GM23338 (cell line): ENCODE data around the gene SHKBP1. TPM values are rescaled to one million over a fixed set of nuclear protein-coding genes. Genes with fewer than 3 reads are reported as not detected.

Source experiments
- ATAC-seq: fragments of 200-7000 bp; cut with Tn5 transposase; 3 replicates; pipeline ENCODE4 v1.9.1; 2020
- DNase-seq: peaks from one replicate; pipeline ENCODE4 v3.0.0-alpha.2; 2015; ENCODE audit warnings: low spot score
- H2AFZ ChIP-seq: fragments of 200-600 bp; sonication (generic); 2 replicates; pipeline ENCODE4 v1.8.0; 2016; ENCODE audit warnings: antibody characterized with exemption, mild to moderate bottlenecking, moderate library complexity
- H3F3A ChIP-seq: fragments of 200-600 bp; sonication (generic); replicated peaks from 2 replicates; pipeline ENCODE4 v1.8.0; 2017; ENCODE audit warnings: antibody characterized with exemption, mixed run types, low read depth
- H3K27ac ChIP-seq: fragments of 200-600 bp; sonication (generic); 2 replicates; pipeline ENCODE4 v1.6.1; 2016; ENCODE audit warnings: low read depth
- H3K27me3 ChIP-seq: fragments of 200-600 bp; sonication (generic); 2 replicates; pipeline ENCODE4 v1.8.0; 2016; ENCODE audit warnings: mild to moderate bottlenecking, mixed run types, moderate library complexity; ENCODE audit not compliant: insufficient read depth
- H3K36me3 ChIP-seq: fragments of 200-600 bp; sonication (generic); 2 replicates; pipeline ENCODE4 v1.8.0; 2016; ENCODE audit warnings: mild to moderate bottlenecking; ENCODE audit not compliant: insufficient read depth
- H3K4me1 ChIP-seq: fragments of 200-600 bp; sonication (generic); 2 replicates; pipeline ENCODE4 v1.8.0; 2016; ENCODE audit warnings: mild to moderate bottlenecking, moderate library complexity; ENCODE audit not compliant: insufficient read depth
- H3K4me2 ChIP-seq: fragments of 200-600 bp; sonication (generic); 2 replicates; pipeline ENCODE4 v1.7.1; 2017; ENCODE audit warnings: mixed run types
- H3K4me3 ChIP-seq: fragments of 200-600 bp; sonication (generic); 2 replicates; pipeline ENCODE4 v1.6.1; 2016; ENCODE audit warnings: mixed run types
- H3K79me2 ChIP-seq: fragments of 200-600 bp; sonication (generic); replicated peaks from 2 replicates; pipeline ENCODE4 v1.8.0; 2017; ENCODE audit warnings: mild to moderate bottlenecking; ENCODE audit not compliant: insufficient read depth
- H3K9me2 ChIP-seq: fragments of 200-600 bp; sonication (generic); 2 replicates; pipeline ENCODE4 v1.8.0; 2017; ENCODE audit not compliant: insufficient read depth
- H4K20me1 ChIP-seq: fragments of 200-600 bp; sonication (generic); replicated peaks from 2 replicates; pipeline ENCODE4 v1.8.0; 2017; ENCODE audit warnings: mild to moderate bottlenecking; ENCODE audit not compliant: insufficient read depth
- H3K27ac Mint-ChIP-seq: 2 replicates; pipeline ENCODE4 v1.8.0; 2020; ENCODE audit warnings: inconsistent platforms, mild to moderate bottlenecking, moderate library complexity, mixed read lengths
- H3K27me3 Mint-ChIP-seq: 3 replicates; pipeline ENCODE4 v1.8.0; 2022; ENCODE audit warnings: low read depth, mild to moderate bottlenecking, moderate library complexity, mixed read lengths, inconsistent platforms; ENCODE audit not compliant: insufficient read depth, poor library complexity
- H3K36me3 Mint-ChIP-seq: 3 replicates; pipeline ENCODE4 v1.8.0; 2021; ENCODE audit warnings: low read depth, mild to moderate bottlenecking, inconsistent platforms, moderate library complexity, mixed read lengths
- H3K4me1 Mint-ChIP-seq: 3 replicates; pipeline ENCODE4 v1.8.0; 2020; ENCODE audit warnings: mild to moderate bottlenecking, inconsistent platforms, mixed read lengths
- H3K4me3 Mint-ChIP-seq: 3 replicates; pipeline ENCODE4 v1.8.0; 2021; ENCODE audit warnings: moderate library complexity, mild to moderate bottlenecking, inconsistent platforms, mixed read lengths
- H3K9me3 Mint-ChIP-seq: 3 replicates; pipeline ENCODE4 v1.8.0; 2020; ENCODE audit warnings: moderate library complexity, mild to moderate bottlenecking, inconsistent platforms, mixed read lengths
- CREB1 ChIP-seq: fragments of 250-450 bp; sonication (Bioruptor Pico); IDR thresholded peaks from 2 replicates; pipeline ENCODE4 v1.5.0; 2020; ENCODE audit warnings: low read depth, mild to moderate bottlenecking, moderate library complexity
- EZH2 ChIP-seq: fragments of 200-600 bp; sonication (generic); IDR thresholded peaks from one replicate; pipeline ENCODE4 v1.8.0; 2017; ENCODE audit warnings: antibody characterized with exemption, mild to moderate bottlenecking, low read depth; ENCODE audit not compliant: unreplicated experiment
- EZH2phosphoT487 ChIP-seq: fragments of 200-600 bp; sonication (generic); IDR thresholded peaks from one replicate; pipeline ENCODE4 v1.8.1; 2018; ENCODE audit warnings: antibody characterized with exemption; ENCODE audit not compliant: unreplicated experiment
- JUNB ChIP-seq: IDR thresholded peaks from one replicate; pipeline ENCODE4 v1.6.1; 2016; ENCODE audit warnings: antibody characterized with exemption; ENCODE audit not compliant: unreplicated experiment
- NANOG ChIP-seq: IDR thresholded peaks from 2 replicates; pipeline ENCODE4 v1.6.1; 2016; ENCODE audit warnings: antibody characterized with exemption, borderline replicate concordance
- POLR2AphosphoS5 ChIP-seq: IDR thresholded peaks from 2 replicates; pipeline ENCODE4 v1.6.1; 2016; ENCODE audit warnings: antibody characterized with exemption, low read depth
- STAT1 ChIP-seq: IDR thresholded peaks from one replicate; pipeline ENCODE4 v1.6.1; 2016; ENCODE audit warnings: antibody characterized with exemption; ENCODE audit not compliant: unreplicated experiment
- ZNF114 ChIP-seq: fragments of 250-450 bp; sonication (Bioruptor Pico); IDR thresholded peaks from 2 replicates; pipeline ENCODE4 v1.5.0; 2020; ENCODE audit warnings: mild to moderate bottlenecking, moderate library complexity
- ZNF331 ChIP-seq: fragments of 250-450 bp; sonication (Bioruptor Pico); IDR thresholded peaks from 2 replicates; pipeline ENCODE4 v1.5.0; 2020; ENCODE audit warnings: low read depth, mild to moderate bottlenecking, moderate library complexity
- polyA plus RNA-seq: library from polyadenylated mRNA; unstranded; fragments of >200 nt; fragmentation: Nextera tagmentation; extraction: Ambion mirVana; gene quantifications from 2 replicates; pipeline ENCODE4 v1.2.1, GENCODE V29; 2016
- total RNA-seq: library from RNA; depleted of rRNA; stranded (reverse); fragments of >200 nt; shearing (Covaris generic); gene quantifications from 2 replicates; pipeline ENCODE4 v1.2.3, GENCODE V29; 2014
- TF ChIP-seq, protein P1 (sequence below): IDR thresholded peaks from 2 replicates; pipeline ENCODE4 v1.6.1; 2016; ENCODE audit warnings: antibody characterized with exemption
- TF ChIP-seq, protein P2 (sequence below): fragments of 250-450 bp; sonication (Bioruptor Pico); IDR thresholded peaks from 2 replicates; pipeline ENCODE4 v1.5.0; 2020; ENCODE audit warnings: mild to moderate bottlenecking, moderate library complexity
- TF ChIP-seq, protein P3 (sequence below): IDR thresholded peaks from one replicate; pipeline ENCODE4 v1.6.1; 2018; ENCODE audit warnings: antibody characterized with exemption; ENCODE audit not compliant: unreplicated experiment
- TF ChIP-seq, protein P4 (sequence below), 2 experiments: fragments of 200-600 bp in 1 of 2; sonication (generic) in 1 of 2; conservative IDR thresholded peaks; 2 replicates each; pipeline versions ENCODE4 v1.5.1 to v1.6.1; 2016 to 2017; ENCODE audit warnings: antibody characterized with exemption in 2 of 2, low read depth in 2 of 2, mild to moderate bottlenecking in 2 of 2, moderate library complexity in 1 of 2

SHKBP1 gene
- total and polyA plus RNA-seq, 2 experiments from 2014 or later, result 63.2 to 69.8 TPM

DNA sequence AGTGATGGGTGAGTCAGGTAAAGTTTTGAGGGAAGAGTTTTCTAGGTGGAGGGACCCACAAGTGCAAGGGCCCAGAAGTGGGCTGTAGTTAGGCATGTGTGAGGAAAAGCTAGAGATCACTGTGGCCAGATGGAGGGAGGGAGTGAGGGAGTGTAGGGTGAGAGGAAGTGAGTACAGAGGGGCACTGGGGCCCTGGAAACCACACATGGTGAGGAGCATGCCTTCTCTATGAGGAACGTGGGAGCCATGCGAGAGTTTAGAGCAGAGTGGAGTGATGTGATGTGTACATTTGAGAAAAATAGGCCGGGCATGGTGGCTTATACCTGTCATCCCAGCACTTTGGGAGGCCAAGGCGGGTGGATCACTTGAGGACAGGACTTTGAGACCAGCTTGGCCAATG is 14.7 kb upstream of the SHKBP1 start:
- peaks cover 34% of the 10 kb centered on the region for H3K27me3 Mint-ChIP-seq
- no peaks in the 10 kb centered on the region for H3F3A ChIP-seq
- H3K27me3 ChIP-seq, result peaks cover 48% of the 10 kb centered on the region
- no peak overlapping the region for H3K27ac Mint-ChIP-seq
- TF ChIP-seq JUNB (no peak), STAT1 (no peak), EZH2 (no peak), ZNF114 (CRISPR knock-in tag) (no peak), NANOG (no peak), ZNF331 (CRISPR knock-in tag) (no peak), EZH2phosphoT487 (no peak), POLR2AphosphoS5 (no peak), CREB1 (no peak)
- TF ChIP-seq, protein P1, sequence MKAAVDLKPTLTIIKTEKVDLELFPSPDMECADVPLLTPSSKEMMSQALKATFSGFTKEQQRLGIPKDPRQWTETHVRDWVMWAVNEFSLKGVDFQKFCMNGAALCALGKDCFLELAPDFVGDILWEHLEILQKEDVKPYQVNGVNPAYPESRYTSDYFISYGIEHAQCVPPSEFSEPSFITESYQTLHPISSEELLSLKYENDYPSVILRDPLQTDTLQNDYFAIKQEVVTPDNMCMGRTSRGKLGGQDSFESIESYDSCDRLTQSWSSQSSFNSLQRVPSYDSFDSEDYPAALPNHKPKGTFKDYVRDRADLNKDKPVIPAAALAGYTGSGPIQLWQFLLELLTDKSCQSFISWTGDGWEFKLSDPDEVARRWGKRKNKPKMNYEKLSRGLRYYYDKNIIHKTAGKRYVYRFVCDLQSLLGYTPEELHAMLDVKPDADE, result no peak
- TF ChIP-seq, protein P2, sequence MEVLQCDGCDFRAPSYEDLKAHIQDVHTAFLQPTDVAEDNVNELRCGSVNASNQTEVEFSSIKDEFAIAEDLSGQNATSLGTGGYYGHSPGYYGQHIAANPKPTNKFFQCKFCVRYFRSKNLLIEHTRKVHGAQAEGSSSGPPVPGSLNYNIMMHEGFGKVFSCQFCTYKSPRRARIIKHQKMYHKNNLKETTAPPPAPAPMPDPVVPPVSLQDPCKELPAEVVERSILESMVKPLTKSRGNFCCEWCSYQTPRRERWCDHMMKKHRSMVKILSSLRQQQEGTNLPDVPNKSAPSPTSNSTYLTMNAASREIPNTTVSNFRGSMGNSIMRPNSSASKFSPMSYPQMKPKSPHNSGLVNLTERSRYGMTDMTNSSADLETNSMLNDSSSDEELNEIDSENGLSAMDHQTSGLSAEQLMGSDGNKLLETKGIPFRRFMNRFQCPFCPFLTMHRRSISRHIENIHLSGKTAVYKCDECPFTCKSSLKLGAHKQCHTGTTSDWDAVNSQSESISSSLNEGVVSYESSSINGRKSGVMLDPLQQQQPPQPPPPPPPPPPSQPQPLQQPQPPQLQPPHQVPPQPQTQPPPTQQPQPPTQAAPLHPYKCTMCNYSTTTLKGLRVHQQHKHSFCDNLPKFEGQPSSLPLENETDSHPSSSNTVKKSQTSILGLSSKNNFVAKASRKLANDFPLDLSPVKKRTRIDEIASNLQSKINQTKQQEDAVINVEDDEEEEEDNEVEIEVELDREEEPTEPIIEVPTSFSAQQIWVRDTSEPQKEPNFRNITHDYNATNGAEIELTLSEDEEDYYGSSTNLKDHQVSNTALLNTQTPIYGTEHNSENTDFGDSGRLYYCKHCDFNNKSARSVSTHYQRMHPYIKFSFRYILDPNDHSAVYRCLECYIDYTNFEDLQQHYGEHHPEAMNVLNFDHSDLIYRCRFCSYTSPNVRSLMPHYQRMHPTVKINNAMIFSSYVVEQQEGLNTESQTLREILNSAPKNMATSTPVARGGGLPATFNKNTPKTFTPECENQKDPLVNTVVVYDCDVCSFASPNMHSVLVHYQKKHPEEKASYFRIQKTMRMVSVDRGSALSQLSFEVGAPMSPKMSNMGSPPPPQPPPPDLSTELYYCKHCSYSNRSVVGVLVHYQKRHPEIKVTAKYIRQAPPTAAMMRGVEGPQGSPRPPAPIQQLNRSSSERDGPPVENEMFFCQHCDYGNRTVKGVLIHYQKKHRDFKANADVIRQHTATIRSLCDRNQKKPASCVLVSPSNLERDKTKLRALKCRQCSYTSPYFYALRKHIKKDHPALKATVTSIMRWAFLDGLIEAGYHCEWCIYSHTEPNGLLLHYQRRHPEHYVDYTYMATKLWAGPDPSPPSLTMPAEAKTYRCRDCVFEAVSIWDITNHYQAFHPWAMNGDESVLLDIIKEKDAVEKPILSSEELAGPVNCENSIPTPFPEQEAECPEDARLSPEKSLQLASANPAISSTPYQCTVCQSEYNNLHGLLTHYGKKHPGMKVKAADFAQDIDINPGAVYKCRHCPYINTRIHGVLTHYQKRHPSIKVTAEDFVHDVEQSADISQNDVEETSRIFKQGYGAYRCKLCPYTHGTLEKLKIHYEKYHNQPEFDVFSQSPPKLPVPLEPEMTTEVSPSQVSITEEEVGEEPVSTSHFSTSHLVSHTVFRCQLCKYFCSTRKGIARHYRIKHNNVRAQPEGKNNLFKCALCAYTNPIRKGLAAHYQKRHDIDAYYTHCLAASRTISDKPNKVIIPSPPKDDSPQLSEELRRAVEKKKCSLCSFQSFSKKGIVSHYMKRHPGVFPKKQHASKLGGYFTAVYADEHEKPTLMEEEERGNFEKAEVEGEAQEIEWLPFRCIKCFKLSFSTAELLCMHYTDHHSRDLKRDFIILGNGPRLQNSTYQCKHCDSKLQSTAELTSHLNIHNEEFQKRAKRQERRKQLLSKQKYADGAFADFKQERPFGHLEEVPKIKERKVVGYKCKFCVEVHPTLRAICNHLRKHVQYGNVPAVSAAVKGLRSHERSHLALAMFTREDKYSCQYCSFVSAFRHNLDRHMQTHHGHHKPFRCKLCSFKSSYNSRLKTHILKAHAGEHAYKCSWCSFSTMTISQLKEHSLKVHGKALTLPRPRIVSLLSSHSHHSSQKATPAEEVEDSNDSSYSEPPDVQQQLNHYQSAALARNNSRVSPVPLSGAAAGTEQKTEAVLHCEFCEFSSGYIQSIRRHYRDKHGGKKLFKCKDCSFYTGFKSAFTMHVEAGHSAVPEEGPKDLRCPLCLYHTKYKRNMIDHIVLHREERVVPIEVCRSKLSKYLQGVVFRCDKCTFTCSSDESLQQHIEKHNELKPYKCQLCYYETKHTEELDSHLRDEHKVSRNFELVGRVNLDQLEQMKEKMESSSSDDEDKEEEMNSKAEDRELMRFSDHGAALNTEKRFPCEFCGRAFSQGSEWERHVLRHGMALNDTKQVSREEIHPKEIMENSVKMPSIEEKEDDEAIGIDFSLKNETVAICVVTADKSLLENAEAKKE (CRISPR knock-in tag), result no peak
- TF ChIP-seq, protein P3, sequence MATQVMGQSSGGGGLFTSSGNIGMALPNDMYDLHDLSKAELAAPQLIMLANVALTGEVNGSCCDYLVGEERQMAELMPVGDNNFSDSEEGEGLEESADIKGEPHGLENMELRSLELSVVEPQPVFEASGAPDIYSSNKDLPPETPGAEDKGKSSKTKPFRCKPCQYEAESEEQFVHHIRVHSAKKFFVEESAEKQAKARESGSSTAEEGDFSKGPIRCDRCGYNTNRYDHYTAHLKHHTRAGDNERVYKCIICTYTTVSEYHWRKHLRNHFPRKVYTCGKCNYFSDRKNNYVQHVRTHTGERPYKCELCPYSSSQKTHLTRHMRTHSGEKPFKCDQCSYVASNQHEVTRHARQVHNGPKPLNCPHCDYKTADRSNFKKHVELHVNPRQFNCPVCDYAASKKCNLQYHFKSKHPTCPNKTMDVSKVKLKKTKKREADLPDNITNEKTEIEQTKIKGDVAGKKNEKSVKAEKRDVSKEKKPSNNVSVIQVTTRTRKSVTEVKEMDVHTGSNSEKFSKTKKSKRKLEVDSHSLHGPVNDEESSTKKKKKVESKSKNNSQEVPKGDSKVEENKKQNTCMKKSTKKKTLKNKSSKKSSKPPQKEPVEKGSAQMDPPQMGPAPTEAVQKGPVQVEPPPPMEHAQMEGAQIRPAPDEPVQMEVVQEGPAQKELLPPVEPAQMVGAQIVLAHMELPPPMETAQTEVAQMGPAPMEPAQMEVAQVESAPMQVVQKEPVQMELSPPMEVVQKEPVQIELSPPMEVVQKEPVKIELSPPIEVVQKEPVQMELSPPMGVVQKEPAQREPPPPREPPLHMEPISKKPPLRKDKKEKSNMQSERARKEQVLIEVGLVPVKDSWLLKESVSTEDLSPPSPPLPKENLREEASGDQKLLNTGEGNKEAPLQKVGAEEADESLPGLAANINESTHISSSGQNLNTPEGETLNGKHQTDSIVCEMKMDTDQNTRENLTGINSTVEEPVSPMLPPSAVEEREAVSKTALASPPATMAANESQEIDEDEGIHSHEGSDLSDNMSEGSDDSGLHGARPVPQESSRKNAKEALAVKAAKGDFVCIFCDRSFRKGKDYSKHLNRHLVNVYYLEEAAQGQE, result no peak
- TF ChIP-seq, protein P4, sequence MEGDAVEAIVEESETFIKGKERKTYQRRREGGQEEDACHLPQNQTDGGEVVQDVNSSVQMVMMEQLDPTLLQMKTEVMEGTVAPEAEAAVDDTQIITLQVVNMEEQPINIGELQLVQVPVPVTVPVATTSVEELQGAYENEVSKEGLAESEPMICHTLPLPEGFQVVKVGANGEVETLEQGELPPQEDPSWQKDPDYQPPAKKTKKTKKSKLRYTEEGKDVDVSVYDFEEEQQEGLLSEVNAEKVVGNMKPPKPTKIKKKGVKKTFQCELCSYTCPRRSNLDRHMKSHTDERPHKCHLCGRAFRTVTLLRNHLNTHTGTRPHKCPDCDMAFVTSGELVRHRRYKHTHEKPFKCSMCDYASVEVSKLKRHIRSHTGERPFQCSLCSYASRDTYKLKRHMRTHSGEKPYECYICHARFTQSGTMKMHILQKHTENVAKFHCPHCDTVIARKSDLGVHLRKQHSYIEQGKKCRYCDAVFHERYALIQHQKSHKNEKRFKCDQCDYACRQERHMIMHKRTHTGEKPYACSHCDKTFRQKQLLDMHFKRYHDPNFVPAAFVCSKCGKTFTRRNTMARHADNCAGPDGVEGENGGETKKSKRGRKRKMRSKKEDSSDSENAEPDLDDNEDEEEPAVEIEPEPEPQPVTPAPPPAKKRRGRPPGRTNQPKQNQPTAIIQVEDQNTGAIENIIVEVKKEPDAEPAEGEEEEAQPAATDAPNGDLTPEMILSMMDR (conservative IDR thresholded peaks at IDR 0.05; ENCODE audit: low read depth in 2 of 2), result no peak
- H3K4me3 Mint-ChIP-seq, result no peak overlapping the region
- no peak overlapping the region for H3K4me2 ChIP-seq
- no peaks in the 10 kb centered on the region; the same call in 2 of the 3 replicates for H3K4me1 Mint-ChIP-seq
- H3K36me3 ChIP-seq, result no peaks in the 10 kb centered on the region
- H3K79me2 ChIP-seq, result no peaks in the 10 kb centered on the region
- H3K4me3 ChIP-seq, result no peak overlapping the region
- no peak overlapping the region for H2AFZ ChIP-seq
- ATAC-seq, result no peak
- no peaks in the 10 kb centered on the region; the same call in 2 of the 3 replicates for H3K9me3 Mint-ChIP-seq
- H3K36me3 Mint-ChIP-seq, result no peaks in the 10 kb centered on the region; the same call in 2 of the 3 replicates
- no peaks in the 10 kb centered on the region for H3K9me2 ChIP-seq
- H3K4me1 ChIP-seq, result no peaks in the 10 kb centered on the region
- H4K20me1 ChIP-seq, result no peaks in the 10 kb centered on the region
- no peak overlapping the region for H3K27ac ChIP-seq
- DNase-seq, result no peak
